Neural cell (in vitro differentiated cells): ENCODE measurements around the gene ODC1. TPM values are rescaled to one million over a fixed set of nuclear protein-coding genes. Genes with fewer than 3 reads are reported as not detected.
A peak's percentile ranks its signal among the peaks of the same experiment; 100 is the strongest.

Source experiments
- H2AFZ ChIP-seq: fragments of 200-600, 300-800 bp; sonication (generic), shearing (Covaris generic); 2 replicates; pipeline ENCODE4 v1.6.0; 2014; ENCODE audit warnings: low read depth, mild to moderate bottlenecking, antibody characterized with exemption, low read length, moderate library complexity
- H3F3A ChIP-seq: fragments of 200-600 bp; shearing (Covaris generic); 2 replicates; pipeline ENCODE4 v1.6.1; 2016; ENCODE audit warnings: mild to moderate bottlenecking, moderate library complexity, mixed read lengths, antibody characterized with exemption, low read length; ENCODE audit not compliant: insufficient read depth, poor library complexity, severe bottlenecking
- H3K27ac ChIP-seq: fragments of 200-600, 300-800 bp; sonication (generic), shearing (Covaris generic); 2 replicates; pipeline ENCODE4 v1.5.1; 2014; ENCODE audit warnings: mild to moderate bottlenecking, low read length, moderate library complexity
- H3K27me3 ChIP-seq: fragments of 300-800, 200-600 bp; sonication (generic), shearing (Covaris generic); 2 replicates; pipeline ENCODE4 v1.6.0; 2014; ENCODE audit warnings: mild to moderate bottlenecking, low read depth, low read length, moderate library complexity; ENCODE audit not compliant: insufficient read depth
- H3K36me3 ChIP-seq: fragments of 300-800, 200-600 bp; sonication (generic), shearing (Covaris generic); 2 replicates; pipeline ENCODE4 v1.5.1; 2014; ENCODE audit warnings: mild to moderate bottlenecking, antibody characterized with exemption, low read length, moderate library complexity; ENCODE audit not compliant: insufficient read depth
- H3K4me2 ChIP-seq: fragments of 300-800, 200-600 bp; sonication (generic), shearing (Covaris generic); 2 replicates; pipeline ENCODE4 v1.6.0; 2014; ENCODE audit warnings: mild to moderate bottlenecking, low read length
- H3K4me3 ChIP-seq: fragments of 300-800, 200-600 bp; sonication (generic), shearing (Covaris generic); 2 replicates; pipeline ENCODE4 v1.5.1; 2014; ENCODE audit warnings: mild to moderate bottlenecking, low read length, moderate library complexity
- H3K79me2 ChIP-seq: fragments of 200-600 bp; shearing (Covaris generic); replicated peaks from 2 replicates; pipeline ENCODE4 v1.6.0; 2014; ENCODE audit warnings: mild to moderate bottlenecking, low read length, moderate library complexity; ENCODE audit not compliant: insufficient read depth
- H3K9ac ChIP-seq: fragments of 300-800, 200-600 bp; sonication (generic), shearing (Covaris generic); 2 replicates; pipeline ENCODE4 v1.6.1; 2016; ENCODE audit warnings: mild to moderate bottlenecking, low read length, mixed read lengths
- H3K9me2 ChIP-seq: fragments of 200-600 bp; shearing (Covaris generic); 2 replicates; pipeline ENCODE4 v1.6.1; 2016; ENCODE audit warnings: mild to moderate bottlenecking, low read length, mixed read lengths; ENCODE audit not compliant: insufficient read depth
- H3K9me3 ChIP-seq: fragments of 200-600, 300-800 bp; sonication (generic), shearing (Covaris generic); 2 replicates; pipeline ENCODE4 v1.6.1; 2016; ENCODE audit warnings: mild to moderate bottlenecking, mixed run types, low read length, moderate library complexity, mixed read lengths
- H4K20me1 ChIP-seq: fragments of 200-600 bp; shearing (Covaris generic); 2 replicates; pipeline ENCODE4 v1.6.1; 2016; ENCODE audit warnings: mild to moderate bottlenecking, mixed run types; ENCODE audit not compliant: insufficient read depth
- CTCF ChIP-seq: fragments of 450-650 bp; IDR thresholded peaks from 2 replicates; pipeline ENCODE4 v1.5.1; 2014; ENCODE audit warnings: antibody characterized with exemption, mild to moderate bottlenecking, moderate library complexity; ENCODE audit not compliant: poor library complexity, severe bottlenecking
- EP300 ChIP-seq: fragments of 450-650 bp; conservative IDR thresholded peaks from 2 replicates; pipeline ENCODE4 v1.6.1; 2014; ENCODE audit warnings: antibody characterized with exemption, mild to moderate bottlenecking, moderate library complexity; ENCODE audit not compliant: poor library complexity, severe bottlenecking
- EZH2 ChIP-seq: fragments of 200-600, 300-800 bp; shearing (Covaris generic), sonication (generic); IDR thresholded peaks from 2 replicates; pipeline ENCODE4 v1.6.1; 2014; ENCODE audit warnings: antibody characterized with exemption, low read length, borderline replicate concordance, mild to moderate bottlenecking; ENCODE audit not compliant: insufficient read depth, poor library complexity, severe bottlenecking
- MXI1 ChIP-seq: fragments of 450-650 bp; conservative IDR thresholded peaks from 2 replicates; pipeline ENCODE4 v1.6.1; 2014; ENCODE audit warnings: antibody characterized with exemption, mild to moderate bottlenecking; ENCODE audit not compliant: poor library complexity, severe bottlenecking
- POLR2AphosphoS5 ChIP-seq: IDR thresholded peaks from 2 replicates; pipeline ENCODE4 v1.6.1; 2012
- RAD21 ChIP-seq: fragments of 450-650 bp; conservative IDR thresholded peaks from 2 replicates; pipeline ENCODE4 v1.6.1; 2014; ENCODE audit warnings: antibody characterized with exemption, mild to moderate bottlenecking, moderate library complexity
- REST ChIP-seq: IDR thresholded peaks from 2 replicates; pipeline ENCODE4 v1.6.1; 2012; ENCODE audit warnings: borderline replicate concordance
- SMC3 ChIP-seq: fragments of 450-650 bp; conservative IDR thresholded peaks from 2 replicates; pipeline ENCODE4 v1.6.1; 2014; ENCODE audit warnings: antibody characterized with exemption, mild to moderate bottlenecking, moderate library complexity; ENCODE audit not compliant: poor library complexity
- TAF1 ChIP-seq: IDR thresholded peaks from 2 replicates; pipeline ENCODE4 v1.6.1; 2012; ENCODE audit warnings: low read depth
- polyA plus RNA-seq: library from polyadenylated mRNA; depleted of rRNA; stranded (reverse); fragments of >200 nt; gene quantifications from 2 replicates; pipeline ENCODE4 v1.2.3, GENCODE V29; 2014
- small RNA-seq, 3 experiments: library from RNA; depleted of rRNA; stranded (forward); fragments of <200 nt; gene quantifications; one replicate each; pipeline ENCODE3, GENCODE V24; 2012

ODC1 gene
- polyA plus RNA-seq, 1 donor from 2014 or later, result 1,107 TPM

GRCh38 chr2:10392100-10392499, 56.0 kb downstream of the ODC1 start:
- H3K36me3 ChIP-seq, result no peaks in the 10 kb centered on the region
- TF ChIP-seq EP300 (no peak), TAF1 (no peak), POLR2AphosphoS5 (no peak), CTCF (no peak), RAD21 (no peak), SMC3 (no peak)
- no peak overlapping the region for H3K9ac ChIP-seq
- H3K79me2 ChIP-seq, result no peaks in the 10 kb centered on the region
- no peaks in the 10 kb centered on the region for H4K20me1 ChIP-seq
- H2AFZ ChIP-seq, result no peak overlapping the region
- H3K4me3 ChIP-seq, result no peak overlapping the region
- H3F3A ChIP-seq, result peaks cover 3% of the 10 kb centered on the region
- no peaks in the 10 kb centered on the region for H3K9me2 ChIP-seq
- no peaks in the 10 kb centered on the region for H3K27me3 ChIP-seq
- H3K4me2 ChIP-seq, result no peak overlapping the region
- no peaks in the 10 kb centered on the region for H3K9me3 ChIP-seq
- peak overlapping the region; percentile 82 for H3K27ac ChIP-seq

GRCh38 chr2:10390369-10390801, 57.7 kb downstream of the ODC1 start:
- Histone ChIP-seq H3K79me2 (no peaks in the 10 kb centered on the region), H3K9ac (no peak overlapping the region), H2AFZ (no peak overlapping the region), H3K4me2 (no peak overlapping the region), H3K9me2 (no peaks in the 10 kb centered on the region), H3K9me3 (no peaks in the 10 kb centered on the region), H4K20me1 (no peaks in the 10 kb centered on the region), H3K27me3 (no peaks in the 10 kb centered on the region), H3F3A (peaks cover 3% of the 10 kb centered on the region), H3K27ac (no peak overlapping the region), H3K36me3 (no peaks in the 10 kb centered on the region), H3K4me3 (no peak overlapping the region)
- no peak for TF ChIP-seq REST
- no peak for TF ChIP-seq CTCF
- TF ChIP-seq MXI1, result no peak
- no peak for TF ChIP-seq RAD21
- TF ChIP-seq TAF1, result no peak
- no peak for TF ChIP-seq SMC3
- no peak for TF ChIP-seq POLR2AphosphoS5
- TF ChIP-seq EP300, result no peak
- no peak for TF ChIP-seq EZH2

Small RNA genes within 50 kb of the gene (small RNA-seq; reads per million reads assigned to genes)
- 122 to 226 (median 134) reads per million in 3 experiments for gene SNORA80B

Other genes starting within 250 kb of the ODC1 start
- 63.4 and 67.2 TPM in 2 replicates for gene HPCAL1, start 145.4 kb downstream of the ODC1 start, polyA plus RNA-seq
- gene NOL10, start 241.6 kb upstream of the ODC1 start, polyA plus RNA-seq, result 10.7 and 13.0 TPM in 2 replicates